CD4-positive, alpha-beta T cell (primary cell): Measurements from ENCODE around the gene SP3. TPM values are rescaled to one million over a fixed set of nuclear protein-coding genes. Genes with fewer than 3 reads are reported as not detected.
A peak's percentile ranks its signal among the peaks of the same experiment; 100 is the strongest.

Experiments used
- ATAC-seq: fragments of 200-7000 bp; cut with Tn5 transposase; one replicate; pipeline ENCODE4 v1.10.0; 2022; ENCODE audit warnings: mild to moderate bottlenecking; ENCODE audit not compliant: poor library complexity
- CTCF ChIA-PET: fragments of 350-600 bp; sonication (Branson Sonifier 250); formaldehyde crosslinking; loops from one replicate; lab custom pipeline; 2021; ENCODE audit warnings: antibody characterized with exemption, inconsistent platforms; lab: Charles Lee
- POLR2A ChIA-PET: fragments of 350-600 bp; sonication (Branson Sonifier 250); formaldehyde crosslinking; loops from one replicate; lab custom pipeline; 2021; ENCODE audit warnings: antibody characterized with exemption, inconsistent platforms; lab: Charles Lee
- DNase-seq, 14 experiments: peaks; one replicate each; pipeline ENCODE4 v3.0.0-alpha.2; 2013 to 2020; ENCODE audit warnings: mixed read lengths in 2 of 14
- H3K27ac ChIP-seq, 2 donors: one replicate each; pipeline versions ENCODE4 v1.5.1 to v1.7.0; 2013; ENCODE audit warnings: low read length in 2 of 2, low read depth in 1 of 2, mild to moderate bottlenecking in 1 of 2
- H3K27me3 ChIP-seq, 2 experiments: 1 replicate in 1 of 2; 2 replicates in 1 of 2; pipeline versions ENCODE4 v1.6.1 to v1.7.0; 2013; ENCODE audit warnings: low read length in 2 of 2, control low read depth in 1 of 2, mild to moderate bottlenecking in 1 of 2, moderate library complexity in 1 of 2; ENCODE audit not compliant: insufficient read depth in 2 of 2, control insufficient read depth in 1 of 2
- H3K36me3 ChIP-seq: one replicate; pipeline ENCODE4 v1.6.1; 2013; ENCODE audit warnings: low read length, control low read depth; ENCODE audit not compliant: insufficient read depth
- H3K4me1 ChIP-seq: one replicate; pipeline ENCODE4 v1.6.1; 2013; ENCODE audit warnings: low read length, control low read depth; ENCODE audit not compliant: insufficient read depth
- H3K4me3 ChIP-seq: one replicate; pipeline ENCODE4 v1.5.1; 2013; ENCODE audit warnings: mild to moderate bottlenecking, low read length, moderate library complexity
- H3K9me3 ChIP-seq, 2 experiments: 1 replicate in 1 of 2; 2 replicates in 1 of 2; pipeline versions ENCODE4 v1.6.1 to v1.7.0; 2013; ENCODE audit warnings: low read length in 2 of 2, mild to moderate bottlenecking in 2 of 2, control low read depth in 1 of 2, moderate library complexity in 1 of 2; ENCODE audit not compliant: control insufficient read depth in 1 of 2, insufficient read depth in 1 of 2
- H3K27ac Mint-ChIP-seq: one replicate; pipeline ENCODE4 v1.8.0; 2020; ENCODE audit warnings: mixed read lengths
- H3K27me3 Mint-ChIP-seq: one replicate; pipeline ENCODE4 v1.8.0; 2021; ENCODE audit warnings: mixed read lengths
- H3K36me3 Mint-ChIP-seq: one replicate; pipeline ENCODE4 v1.8.0; 2021; ENCODE audit warnings: low read depth, mixed read lengths
- H3K4me1 Mint-ChIP-seq: one replicate; pipeline ENCODE4 v1.8.0; 2021; ENCODE audit warnings: low read depth, mixed read lengths
- H3K4me3 Mint-ChIP-seq: one replicate; pipeline ENCODE4 v1.8.0; 2020; ENCODE audit warnings: mild to moderate bottlenecking, mixed read lengths
- H3K9me3 Mint-ChIP-seq: one replicate; pipeline ENCODE4 v1.8.0; 2020; ENCODE audit warnings: mixed read lengths
- intact Hi-C, 2 experiments: fragments of 100-400 bp; cut with DNase I in 1 of 2; cut with micrococcal nuclease in 1 of 2; formaldehyde crosslinking; loops; one replicate each; pipeline versions ENCODE4 v1.15.1 to v1.9.0; 2023 to 2025; cut with DNase I, micrococcal nuclease
- total RNA-seq, 174 experiments: library from RNA in 2 of 174; stranded (reverse) in 2 of 174; gene quantifications; one replicate each; pipeline ENCODE4 v1.2.3 and lab custom pipeline; 2021 to 2026
- TF ChIP-seq, protein P1 (sequence below): fragments of 200-600 bp; IDR thresholded peaks from one replicate; pipeline ENCODE4 v1.8.0; 2022; ENCODE audit warnings: antibody characterized with exemption, mild to moderate bottlenecking

The SP3 gene
- total RNA-seq, 2 experiments from 2014 or later = 159 to 166 TPM

DNA sequence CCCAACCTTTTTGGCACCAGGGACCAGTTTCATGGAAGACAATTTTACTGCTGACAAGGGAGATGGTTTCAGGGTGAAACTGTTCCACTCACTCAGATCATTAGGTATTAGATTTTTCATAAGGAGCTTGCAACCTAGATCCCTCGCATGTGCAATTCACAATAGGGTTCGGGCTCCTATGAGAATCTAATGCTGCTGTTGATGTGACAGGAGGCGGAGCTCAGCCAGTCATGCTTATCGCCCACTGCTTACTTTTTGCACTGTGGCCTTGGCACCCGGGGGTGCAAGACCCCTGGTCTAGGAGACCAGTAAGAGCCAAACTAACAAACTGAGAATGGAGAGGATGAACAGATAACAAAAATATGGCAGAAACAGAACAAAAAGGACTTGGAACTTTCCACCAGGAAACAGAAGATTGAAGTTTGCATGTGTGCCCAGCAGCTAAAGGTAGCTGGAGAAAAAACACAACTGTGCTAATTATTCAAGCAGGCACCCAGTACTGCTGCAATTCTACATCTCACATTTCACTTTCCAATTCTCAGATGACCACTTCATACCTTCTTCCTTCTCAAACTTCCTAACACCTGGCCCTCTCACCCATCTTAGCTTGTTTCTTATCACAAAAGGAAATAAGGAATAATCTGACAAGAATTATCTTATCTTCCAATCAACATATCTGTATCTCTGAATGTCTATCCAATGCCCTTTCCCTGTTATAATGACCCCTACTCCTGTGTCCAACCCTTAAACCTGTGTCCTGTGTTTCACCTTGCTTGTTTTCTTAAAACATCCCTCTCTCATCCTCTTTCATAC lies 24.8 kb downstream of the SP3 start:
- Histone ChIP-seq H3K36me3 (peaks cover 10% of the 10 kb centered on the region), H3K4me1 (peaks cover 55% of the 10 kb centered on the region), H3K27me3 (no peaks in the 10 kb centered on the region), H3K4me3 (no peak overlapping the region), H3K27ac (no peak overlapping the region), H3K9me3 (no peaks in the 10 kb centered on the region)
- Mint-ChIP-seq H3K36me3 (peaks cover 32% of the 10 kb centered on the region), H3K9me3 (no peaks in the 10 kb centered on the region), H3K27me3 (no peaks in the 10 kb centered on the region), H3K4me1 (peaks cover 55% of the 10 kb centered on the region), H3K27ac (peak overlapping the region; percentile 8), H3K4me3 (peak overlapping the region; percentile 45)
- ATAC-seq (no peak), DNase-seq (no peak)
- ChIA-PET POLR2A (interaction anchor here (1.2 kb wide), 1 partner anchor 45 kb away, joined by 3 read pairs; no protein-coding TSS in a partner anchor), CTCF (interaction anchor here (0.7 kb wide), 1 partner anchor 21 kb away, joined by 3 read pairs; no protein-coding TSS in a partner anchor)
- TF ChIP-seq, protein P1, sequence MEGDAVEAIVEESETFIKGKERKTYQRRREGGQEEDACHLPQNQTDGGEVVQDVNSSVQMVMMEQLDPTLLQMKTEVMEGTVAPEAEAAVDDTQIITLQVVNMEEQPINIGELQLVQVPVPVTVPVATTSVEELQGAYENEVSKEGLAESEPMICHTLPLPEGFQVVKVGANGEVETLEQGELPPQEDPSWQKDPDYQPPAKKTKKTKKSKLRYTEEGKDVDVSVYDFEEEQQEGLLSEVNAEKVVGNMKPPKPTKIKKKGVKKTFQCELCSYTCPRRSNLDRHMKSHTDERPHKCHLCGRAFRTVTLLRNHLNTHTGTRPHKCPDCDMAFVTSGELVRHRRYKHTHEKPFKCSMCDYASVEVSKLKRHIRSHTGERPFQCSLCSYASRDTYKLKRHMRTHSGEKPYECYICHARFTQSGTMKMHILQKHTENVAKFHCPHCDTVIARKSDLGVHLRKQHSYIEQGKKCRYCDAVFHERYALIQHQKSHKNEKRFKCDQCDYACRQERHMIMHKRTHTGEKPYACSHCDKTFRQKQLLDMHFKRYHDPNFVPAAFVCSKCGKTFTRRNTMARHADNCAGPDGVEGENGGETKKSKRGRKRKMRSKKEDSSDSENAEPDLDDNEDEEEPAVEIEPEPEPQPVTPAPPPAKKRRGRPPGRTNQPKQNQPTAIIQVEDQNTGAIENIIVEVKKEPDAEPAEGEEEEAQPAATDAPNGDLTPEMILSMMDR = no peak
- intact Hi-C loops = loop anchor here in 1 of 2 experiments (2.0 kb wide), 1 partner anchor 14 kb away; no protein-coding TSS in a partner anchor

DNA sequence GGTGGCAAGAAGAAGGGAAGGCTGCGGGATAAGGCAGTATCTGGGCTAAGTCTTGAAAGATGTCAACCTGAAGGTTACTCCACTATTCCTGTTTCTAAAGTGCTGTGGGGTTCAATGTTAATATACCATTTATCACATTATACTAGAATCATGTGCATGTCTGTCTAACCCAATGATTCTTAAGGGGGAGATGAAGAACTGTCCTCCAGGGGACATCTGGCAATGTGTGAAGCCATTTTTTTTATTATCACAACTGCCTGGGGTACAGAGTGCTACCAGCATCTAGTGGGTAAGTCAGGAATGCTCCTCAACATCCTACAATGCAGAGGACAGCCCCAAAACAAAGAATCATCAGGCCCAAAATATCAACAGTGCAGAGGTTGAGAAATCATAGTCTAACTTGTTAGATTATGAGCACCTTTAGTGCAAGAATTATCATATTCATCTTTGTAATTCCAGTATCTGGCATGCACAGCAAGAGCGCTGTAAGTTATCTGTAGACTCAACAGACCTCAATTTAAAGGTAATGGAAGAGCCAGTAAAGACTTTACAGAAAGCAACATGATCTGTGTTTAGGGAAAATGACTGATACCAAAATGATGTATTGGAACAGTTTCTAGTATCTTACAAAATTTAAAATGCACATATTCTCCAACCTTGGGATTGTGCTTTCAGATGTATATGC lies 26.3 kb downstream of the SP3 start:
- H3K9me3 Mint-ChIP-seq = no peaks in the 10 kb centered on the region
- H3K4me1 Mint-ChIP-seq = peaks cover 42% of the 10 kb centered on the region
- H3K9me3 ChIP-seq = no peaks in the 10 kb centered on the region
- intact Hi-C loops = loop anchor here in 1 of 2 experiments (2.0 kb wide), 1 partner anchor 14 kb away; no protein-coding TSS in a partner anchor
- no peak overlapping the region for H3K27ac ChIP-seq
- ChIA-PET POLR2A (no interaction called here), CTCF (interaction anchor here (0.5 to 0.7 kb wide), 2 partner anchors 13 to 31 kb away, joined by 3 read pairs; no protein-coding TSS in a partner anchor)
- peaks cover 12% of the 10 kb centered on the region for H3K36me3 ChIP-seq
- peak overlapping the region; percentile 52 for H3K4me3 Mint-ChIP-seq
- no peaks in the 10 kb centered on the region for H3K27me3 ChIP-seq
- no peak for ATAC-seq
- H3K4me3 ChIP-seq = no peak overlapping the region
- TF ChIP-seq, protein P1 = no peak
- H3K36me3 Mint-ChIP-seq = peaks cover 43% of the 10 kb centered on the region
- peak overlapping the region; percentile 2 for H3K27ac Mint-ChIP-seq
- no peak for DNase-seq
- peaks cover 49% of the 10 kb centered on the region for H3K4me1 ChIP-seq
- no peaks in the 10 kb centered on the region for H3K27me3 Mint-ChIP-seq

DNA sequence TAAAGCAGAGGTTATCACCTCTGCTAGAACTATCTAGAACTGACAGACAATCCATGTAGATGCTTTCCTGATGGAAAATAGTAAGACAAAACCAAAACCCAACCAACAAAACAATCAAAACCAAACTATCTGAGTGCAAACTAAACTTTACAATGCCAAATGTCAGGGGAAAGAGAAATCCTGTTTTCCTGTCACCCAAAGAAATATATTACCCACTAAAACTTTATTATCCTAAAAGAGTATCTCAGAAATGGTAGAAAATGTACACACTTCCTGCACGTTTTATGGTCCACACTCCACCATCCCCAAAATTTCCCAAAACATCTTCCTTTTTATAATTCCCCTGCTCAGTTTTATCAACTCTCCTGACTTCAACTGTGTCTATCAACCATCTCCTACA lies 29.9 kb downstream of the SP3 start:
- TF ChIP-seq, protein P1 = no peak
- no peaks in the 10 kb centered on the region for H3K27me3 ChIP-seq
- Mint-ChIP-seq H3K4me3 (no peak overlapping the region), H3K9me3 (no peaks in the 10 kb centered on the region), H3K4me1 (peaks cover 33% of the 10 kb centered on the region), H3K36me3 (peaks cover 40% of the 10 kb centered on the region), H3K27ac (no peak overlapping the region), H3K27me3 (no peaks in the 10 kb centered on the region)
- H3K27ac ChIP-seq = no peak overlapping the region
- intact Hi-C loops = no loop called here
- H3K36me3 ChIP-seq = peaks cover 20% of the 10 kb centered on the region
- ChIA-PET CTCF (no interaction called here), POLR2A (interaction anchor here (1.2 kb wide), 1 partner anchor 26 kb away, joined by 3 read pairs; no protein-coding TSS in a partner anchor)
- DNase-seq (no peak), ATAC-seq (no peak)
- H3K4me1 ChIP-seq = peaks cover 41% of the 10 kb centered on the region
- H3K9me3 ChIP-seq = no peaks in the 10 kb centered on the region
- H3K4me3 ChIP-seq = no peak overlapping the region
